HG02798 (cell line): ENCODE measurements around the gene GABRD.
"Not testable (repeated sequence)": the region's sequence is repeated elsewhere in the genome, so short reads cannot be mapped to it uniquely, and the experiment has no call there.

Experiments
- ATAC-seq: cut with Tn5 transposase; IDR thresholded peaks from one replicate; pipeline ENCODE4 v1.9.1; 2021; ENCODE audit warnings: mild to moderate bottlenecking; ENCODE audit not compliant: unreplicated experiment, poor library complexity

Gene GABRD

GRCh38 chr1:2019172-2019543, at the start of gene GABRD:
GABRD (plus strand) TSS chr1:2019345; CDS start chr1:2019424, 79 bp downstream.
- no peak for ATAC-seq

- ATAC-seq, result no peak
These were observed 49.6 kb upstream of the GABRD start for GRCh38 chr1:1969505-1969900.

GRCh38 chr1:1969953-1970716, 49.0 kb upstream of the GABRD start:
- no peak for ATAC-seq

GRCh38 chr1:1971017-1971416, 48.1 kb upstream of the GABRD start:
- no peak for ATAC-seq

- no peak for ATAC-seq
These were observed 47.5 kb upstream of the GABRD start for GRCh38 chr1:1971688-1972087.

GRCh38 chr1:1972976-1973715, 46.0 kb upstream of the GABRD start:
- no peak for ATAC-seq

GRCh38 chr1:1973716-1974642, 45.2 kb upstream of the GABRD start:
- ATAC-seq, result no peak

- ATAC-seq, result no peak
These were observed 44.3 kb upstream of the GABRD start for GRCh38 chr1:1974834-1975233.

- no peak for ATAC-seq
These were observed 43.6 kb upstream of the GABRD start for GRCh38 chr1:1975535-1975934.

- no peak for ATAC-seq
These were observed 43.1 kb upstream of the GABRD start for GRCh38 chr1:1976031-1976430.

- ATAC-seq, result no peak
These were observed 41.0 kb upstream of the GABRD start for GRCh38 chr1:1978108-1978507.

- ATAC-seq, result not testable (repeated sequence)
These were observed 40.3 kb upstream of the GABRD start for GRCh38 chr1:1978690-1979481.

- no peak for ATAC-seq
These were observed 39.5 kb upstream of the GABRD start for GRCh38 chr1:1979482-1980165.

GRCh38 chr1:1980467-1981141, 38.5 kb upstream of the GABRD start:
- no peak for ATAC-seq

- ATAC-seq, result no peak
These were observed 38.0 kb upstream of the GABRD start for GRCh38 chr1:1981142-1981500.

GRCh38 chr1:1981631-1982327, 37.4 kb upstream of the GABRD start:
- not testable (repeated sequence) for ATAC-seq

GRCh38 chr1:1982379-1983232, 36.5 kb upstream of the GABRD start:
- no peak for ATAC-seq
